Measurements from ENCODE around the gene APBA2. TPM values are rescaled to one million over a fixed set of nuclear protein-coding genes. Genes with fewer than 3 reads are reported as not detected.

APBA2 gene
- total RNA-seq, 1 donor from 2014 or later, result 30.0 TPM

DNA sequence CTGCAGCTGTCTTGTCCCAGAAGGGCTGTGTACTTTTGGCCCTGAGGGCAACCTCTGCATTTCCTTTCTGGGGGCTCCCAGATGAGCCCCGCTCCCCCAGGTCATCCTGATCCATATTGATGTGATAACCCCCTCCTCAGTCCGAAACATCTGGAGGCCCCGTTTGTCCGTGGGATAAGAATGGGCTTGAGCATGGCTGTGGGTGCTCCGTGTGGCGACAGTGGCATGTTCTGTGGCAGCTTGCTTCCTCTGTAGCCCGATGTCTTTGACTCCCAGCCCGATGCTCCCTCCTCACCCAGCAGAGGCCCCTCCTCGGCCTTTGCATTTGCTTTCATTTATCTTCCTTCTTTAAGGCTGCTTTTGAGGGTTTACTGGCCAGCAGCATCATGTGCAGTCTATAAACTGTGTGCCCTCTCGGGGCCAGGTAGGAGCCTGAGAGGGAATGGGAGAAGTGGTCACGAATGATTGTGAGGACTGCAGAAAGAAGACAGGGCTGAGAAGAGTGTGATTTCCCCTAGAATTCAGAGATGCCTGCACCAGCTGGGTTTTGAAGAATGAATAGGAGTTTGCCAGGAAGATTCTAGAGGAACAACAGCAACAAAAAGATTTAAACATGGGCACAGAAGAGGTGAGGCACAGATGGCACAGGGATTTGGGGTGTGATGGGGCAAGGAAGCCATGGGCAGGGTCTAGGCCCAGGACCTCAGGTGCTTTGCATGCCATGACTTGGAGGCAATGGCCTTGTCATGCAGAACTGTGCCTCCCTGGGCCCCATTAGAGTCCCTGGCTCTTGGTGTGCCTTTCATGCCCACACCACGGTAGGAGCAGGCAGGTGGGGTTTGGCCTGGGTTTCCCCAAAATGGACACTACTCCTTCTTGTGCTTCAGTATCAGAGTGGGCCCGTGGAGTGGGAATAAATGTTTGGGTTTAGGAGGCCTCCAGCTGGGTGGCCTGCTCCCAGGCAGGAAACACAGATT lies 34.2 kb downstream of the APBA2 start:
- DNase-seq (ENCODE audit: low read depth), result no peak
- TF ChIP-seq, protein P1, sequence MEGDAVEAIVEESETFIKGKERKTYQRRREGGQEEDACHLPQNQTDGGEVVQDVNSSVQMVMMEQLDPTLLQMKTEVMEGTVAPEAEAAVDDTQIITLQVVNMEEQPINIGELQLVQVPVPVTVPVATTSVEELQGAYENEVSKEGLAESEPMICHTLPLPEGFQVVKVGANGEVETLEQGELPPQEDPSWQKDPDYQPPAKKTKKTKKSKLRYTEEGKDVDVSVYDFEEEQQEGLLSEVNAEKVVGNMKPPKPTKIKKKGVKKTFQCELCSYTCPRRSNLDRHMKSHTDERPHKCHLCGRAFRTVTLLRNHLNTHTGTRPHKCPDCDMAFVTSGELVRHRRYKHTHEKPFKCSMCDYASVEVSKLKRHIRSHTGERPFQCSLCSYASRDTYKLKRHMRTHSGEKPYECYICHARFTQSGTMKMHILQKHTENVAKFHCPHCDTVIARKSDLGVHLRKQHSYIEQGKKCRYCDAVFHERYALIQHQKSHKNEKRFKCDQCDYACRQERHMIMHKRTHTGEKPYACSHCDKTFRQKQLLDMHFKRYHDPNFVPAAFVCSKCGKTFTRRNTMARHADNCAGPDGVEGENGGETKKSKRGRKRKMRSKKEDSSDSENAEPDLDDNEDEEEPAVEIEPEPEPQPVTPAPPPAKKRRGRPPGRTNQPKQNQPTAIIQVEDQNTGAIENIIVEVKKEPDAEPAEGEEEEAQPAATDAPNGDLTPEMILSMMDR (conservative IDR thresholded peaks at IDR 0.05; ENCODE audit: low read depth, low read length), result no peak

DNA sequence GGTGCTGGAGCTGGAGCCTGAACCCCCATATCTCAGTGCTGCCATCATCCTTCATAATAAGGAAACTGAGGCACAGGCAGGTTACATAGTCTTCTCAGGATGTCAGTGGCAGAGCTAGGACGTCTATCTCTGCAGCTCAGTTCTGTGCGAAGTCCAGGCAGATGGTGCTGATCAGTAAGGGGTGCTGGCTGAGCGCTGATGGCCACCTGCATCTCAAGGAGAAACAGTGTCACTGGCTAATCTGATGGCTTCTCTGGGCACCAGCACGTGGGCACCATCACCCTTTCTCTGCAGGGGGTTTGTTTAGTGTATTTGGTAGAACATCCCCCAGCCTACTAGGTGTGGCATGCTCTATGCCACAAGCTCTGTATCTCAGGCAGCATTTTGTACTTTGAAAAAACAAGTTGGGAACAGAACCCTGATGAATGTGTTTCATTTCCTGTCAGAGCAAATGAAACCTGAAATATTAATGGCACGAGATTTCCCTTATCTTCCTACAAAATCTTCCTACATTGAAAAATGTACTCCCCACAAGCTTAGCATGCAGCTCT lies 35.1 kb downstream of the APBA2 start:
- H3K4me3 ChIP-seq (ENCODE audit: low read depth, low read length), result no peak overlapping the region
- no peak for DNase-seq (ENCODE audit: low read depth)
- TF ChIP-seq, protein P1 (conservative IDR thresholded peaks at IDR 0.05; ENCODE audit: low read depth, low read length), result no peak

More for the DNA sequence above, 34.2 kb downstream of the APBA2 start:
- H3K4me3 ChIP-seq (ENCODE audit: low read depth, low read length), result no peak overlapping the region

DNA sequence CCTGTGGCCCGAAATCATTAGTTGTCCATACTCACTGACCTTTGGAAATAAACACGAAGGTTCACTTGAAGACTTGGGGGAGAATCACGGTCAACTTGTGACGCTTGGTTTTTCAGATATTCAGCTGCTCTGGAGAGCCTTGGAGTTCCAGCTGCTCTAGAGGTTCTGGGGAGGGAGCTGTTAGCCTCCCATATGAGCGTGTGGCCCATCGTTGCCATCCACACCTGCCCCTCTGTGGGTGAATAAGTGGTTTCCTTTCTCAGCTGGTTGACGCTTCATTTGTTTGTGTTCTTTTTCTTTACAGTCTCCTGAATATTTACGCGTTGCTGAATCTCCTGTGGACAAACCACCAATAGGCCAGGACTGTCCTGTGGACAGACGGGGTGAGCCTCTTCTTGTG lies 35.6 kb downstream of the APBA2 start:
- TF ChIP-seq, protein P1 (conservative IDR thresholded peaks at IDR 0.05; ENCODE audit: low read depth, low read length), result no peak
- DNase-seq (ENCODE audit: low read depth), result no peak

DNA sequence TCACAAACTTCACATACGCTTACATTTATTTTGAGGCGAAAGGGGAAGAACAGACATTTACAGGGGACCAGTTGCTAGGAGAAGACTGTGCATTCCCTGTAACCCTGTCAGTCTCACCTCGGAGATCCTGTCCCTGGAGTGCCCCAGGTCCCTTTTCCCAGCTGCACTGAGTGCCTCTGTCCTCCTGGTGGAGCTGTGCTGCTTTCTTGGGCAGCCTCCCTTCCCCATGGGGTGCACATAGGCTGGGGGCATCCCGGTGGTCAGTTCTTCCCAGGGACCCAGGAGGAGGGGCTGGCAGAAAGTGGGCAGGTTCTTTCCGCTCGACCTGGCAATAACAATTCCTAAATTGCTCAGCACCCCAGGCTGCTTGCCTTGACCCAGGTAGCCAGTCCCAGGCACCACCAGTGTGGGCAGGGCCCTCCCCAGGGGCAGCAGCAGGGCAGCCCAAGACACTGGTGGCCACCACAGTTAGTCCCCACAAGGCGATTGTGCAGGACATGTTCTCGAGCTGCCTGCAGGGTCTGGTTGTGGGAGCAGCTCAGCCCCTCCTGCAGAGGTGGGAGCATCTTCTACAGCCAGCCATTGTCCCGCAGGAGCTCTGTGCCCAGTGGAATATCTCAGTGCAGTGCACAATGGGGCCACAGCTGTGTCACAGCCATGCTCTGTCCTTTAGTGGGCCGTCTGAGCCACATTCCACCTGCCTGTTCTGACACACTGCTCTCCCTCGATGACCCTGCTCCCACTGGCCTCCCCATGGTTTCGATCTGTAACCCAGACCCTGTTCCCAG lies 36.3 kb downstream of the APBA2 start:
- no peak overlapping the region for H3K4me3 ChIP-seq (ENCODE audit: low read depth, low read length)
- DNase-seq (ENCODE audit: low read depth), result no peak
- TF ChIP-seq, protein P1 (conservative IDR thresholded peaks at IDR 0.05; ENCODE audit: low read depth, low read length), result peak; percentile 53

More for the DNA sequence above, 35.6 kb downstream of the APBA2 start:
- H3K4me3 ChIP-seq (ENCODE audit: low read depth, low read length), result no peak overlapping the region

DNA sequence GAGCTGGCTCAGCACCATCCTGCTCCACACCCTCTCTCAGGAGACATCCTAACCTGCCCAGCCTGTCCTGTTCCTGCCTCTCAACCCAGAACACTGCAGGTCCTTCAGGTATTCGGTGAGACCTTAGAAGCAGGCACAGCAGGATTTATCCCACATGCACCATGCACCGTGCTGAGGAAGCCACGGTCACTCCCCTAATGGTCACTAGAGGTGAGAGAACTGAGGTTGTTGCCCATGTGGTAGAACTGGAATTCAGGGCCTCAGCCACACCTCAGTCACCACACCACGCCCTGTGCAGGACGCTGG lies 36.9 kb downstream of the APBA2 start:
- H3K4me3 ChIP-seq (ENCODE audit: low read depth, low read length), result no peak overlapping the region
- no peak for DNase-seq (ENCODE audit: low read depth)
- TF ChIP-seq, protein P1 (conservative IDR thresholded peaks at IDR 0.05; ENCODE audit: low read depth, low read length), result no peak

DNA sequence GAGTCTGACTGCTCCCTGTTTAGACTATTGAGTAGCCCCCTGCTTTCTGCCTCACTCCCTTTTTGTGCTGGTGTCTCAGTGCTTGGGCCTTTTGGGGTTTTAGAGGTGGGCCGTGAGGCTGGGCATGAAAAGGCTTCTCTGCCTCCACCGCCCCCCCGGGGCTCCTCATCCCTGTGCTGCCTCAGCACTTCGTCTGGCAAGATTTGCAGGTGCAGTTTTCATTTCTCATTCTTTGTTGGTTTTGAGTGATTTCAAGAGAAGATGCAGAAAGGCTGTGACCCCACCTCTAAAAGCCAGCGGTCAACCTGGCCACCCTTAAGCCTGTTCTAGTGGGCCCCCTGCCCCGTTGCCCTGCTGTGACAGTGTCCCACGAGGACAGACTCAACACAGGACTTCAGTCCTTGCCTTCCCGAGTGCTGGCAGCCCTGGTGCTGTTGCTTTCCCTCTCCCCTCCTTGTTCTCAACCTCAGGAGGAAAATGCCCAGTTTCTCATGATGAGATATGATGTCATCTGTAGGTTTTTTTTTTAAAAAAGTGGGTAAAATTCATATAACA lies 38.0 kb downstream of the APBA2 start:
- H3K4me3 ChIP-seq (ENCODE audit: low read depth, low read length), result no peak overlapping the region
- TF ChIP-seq, protein P1 (conservative IDR thresholded peaks at IDR 0.05; ENCODE audit: low read depth, low read length), result no peak
- DNase-seq (ENCODE audit: low read depth), result no peak
